Neural progenitor cell (in vitro differentiated cells): ENCODE measurements around the gene C6orf132. TPM values are rescaled to one million over a fixed set of nuclear protein-coding genes. Genes with fewer than 3 reads are reported as not detected.

ENCODE experiments used
- DNase-seq: peaks from one replicate; pipeline ENCODE4 v3.0.0-alpha.2; 2016; ENCODE audit warnings: low spot score
- H2AFZ ChIP-seq: fragments of 200-600 bp; sonication (generic); replicated peaks from 2 replicates; pipeline ENCODE4 v1.6.1; 2016; ENCODE audit warnings: antibody characterized with exemption
- H3F3A ChIP-seq: fragments of 200-600 bp; sonication (generic); 2 replicates; pipeline ENCODE4 v1.6.1; 2016; ENCODE audit warnings: antibody characterized with exemption, low read depth
- H3K27ac ChIP-seq: fragments of 200-600 bp; sonication (generic); 2 replicates; pipeline ENCODE4 v1.5.1; 2016; ENCODE audit warnings: mild to moderate bottlenecking
- H3K27me3 ChIP-seq: fragments of 200-600 bp; sonication (generic); 2 replicates; pipeline ENCODE4 v1.6.1; 2016; ENCODE audit warnings: mild to moderate bottlenecking, moderate library complexity
- H3K36me3 ChIP-seq: fragments of 200-600 bp; sonication (generic); 2 replicates; pipeline ENCODE4 v1.5.1; 2016
- H3K4me1 ChIP-seq: fragments of 200-600 bp; sonication (generic); 2 replicates; pipeline ENCODE4 v1.6.1; 2016; ENCODE audit warnings: mixed run types
- H3K4me2 ChIP-seq: fragments of 200-600 bp; sonication (generic); 2 replicates; pipeline ENCODE4 v1.6.1; 2016
- H3K4me3 ChIP-seq: fragments of 200-600 bp; sonication (generic); 2 replicates; pipeline ENCODE4 v1.5.1; 2016
- H3K79me2 ChIP-seq: fragments of 200-600 bp; sonication (generic); 2 replicates; pipeline ENCODE4 v1.6.1; 2016; ENCODE audit warnings: low read depth
- H3K9ac ChIP-seq: fragments of 200-600 bp; sonication (generic); 2 replicates; pipeline ENCODE4 v1.6.1; 2016
- H3K9me3 ChIP-seq: fragments of 200-600 bp; sonication (generic); 2 replicates; pipeline ENCODE4 v1.5.1; 2016; ENCODE audit warnings: low read depth
- H4K20me1 ChIP-seq: fragments of 200-600 bp; sonication (generic); 2 replicates; pipeline ENCODE4 v1.6.1; 2016; ENCODE audit warnings: low read depth
- H3K27ac Mint-ChIP-seq: 3 replicates; pipeline ENCODE4 v1.8.0; 2021; ENCODE audit warnings: mixed read lengths
- H3K27me3 Mint-ChIP-seq: 2 replicates; pipeline ENCODE4 v1.8.0; 2022; ENCODE audit warnings: low read depth, mild to moderate bottlenecking, inconsistent platforms, moderate library complexity, mixed read lengths; ENCODE audit not compliant: insufficient read depth
- H3K36me3 Mint-ChIP-seq: 3 replicates; pipeline ENCODE4 v1.8.0; 2021; ENCODE audit warnings: mixed read lengths
- H3K4me1 Mint-ChIP-seq: 3 replicates; pipeline ENCODE4 v1.8.0; 2021; ENCODE audit warnings: mixed read lengths
- H3K4me3 Mint-ChIP-seq: 3 replicates; pipeline ENCODE4 v1.8.0; 2021; ENCODE audit warnings: mild to moderate bottlenecking, moderate library complexity, mixed read lengths
- H3K9me3 Mint-ChIP-seq: 3 replicates; pipeline ENCODE4 v1.8.0; 2020; ENCODE audit warnings: mixed read lengths
- CTCF ChIP-seq: fragments of 200-600 bp; sonication (generic); IDR thresholded peaks from 2 replicates; pipeline ENCODE4 v1.5.1; 2017; ENCODE audit warnings: antibody characterized with exemption, mild to moderate bottlenecking
- EZH2 ChIP-seq: fragments of 200-600 bp; sonication (generic); IDR thresholded peaks from 2 replicates; pipeline ENCODE4 v1.6.1; 2017; ENCODE audit warnings: antibody characterized with exemption, mild to moderate bottlenecking, moderate library complexity
- EZH2phosphoT487 ChIP-seq: fragments of 200-600 bp; sonication (generic); IDR thresholded peaks from 2 replicates; pipeline ENCODE4 v1.6.1; 2017; ENCODE audit warnings: antibody characterized with exemption
- total RNA-seq: library from RNA; depleted of rRNA; stranded (reverse); fragments of >200 nt; gene quantifications from 2 replicates; pipeline ENCODE4 v1.2.3, GENCODE V29; 2015; ENCODE audit warnings: low replicate concordance

The C6orf132 gene, protein sequence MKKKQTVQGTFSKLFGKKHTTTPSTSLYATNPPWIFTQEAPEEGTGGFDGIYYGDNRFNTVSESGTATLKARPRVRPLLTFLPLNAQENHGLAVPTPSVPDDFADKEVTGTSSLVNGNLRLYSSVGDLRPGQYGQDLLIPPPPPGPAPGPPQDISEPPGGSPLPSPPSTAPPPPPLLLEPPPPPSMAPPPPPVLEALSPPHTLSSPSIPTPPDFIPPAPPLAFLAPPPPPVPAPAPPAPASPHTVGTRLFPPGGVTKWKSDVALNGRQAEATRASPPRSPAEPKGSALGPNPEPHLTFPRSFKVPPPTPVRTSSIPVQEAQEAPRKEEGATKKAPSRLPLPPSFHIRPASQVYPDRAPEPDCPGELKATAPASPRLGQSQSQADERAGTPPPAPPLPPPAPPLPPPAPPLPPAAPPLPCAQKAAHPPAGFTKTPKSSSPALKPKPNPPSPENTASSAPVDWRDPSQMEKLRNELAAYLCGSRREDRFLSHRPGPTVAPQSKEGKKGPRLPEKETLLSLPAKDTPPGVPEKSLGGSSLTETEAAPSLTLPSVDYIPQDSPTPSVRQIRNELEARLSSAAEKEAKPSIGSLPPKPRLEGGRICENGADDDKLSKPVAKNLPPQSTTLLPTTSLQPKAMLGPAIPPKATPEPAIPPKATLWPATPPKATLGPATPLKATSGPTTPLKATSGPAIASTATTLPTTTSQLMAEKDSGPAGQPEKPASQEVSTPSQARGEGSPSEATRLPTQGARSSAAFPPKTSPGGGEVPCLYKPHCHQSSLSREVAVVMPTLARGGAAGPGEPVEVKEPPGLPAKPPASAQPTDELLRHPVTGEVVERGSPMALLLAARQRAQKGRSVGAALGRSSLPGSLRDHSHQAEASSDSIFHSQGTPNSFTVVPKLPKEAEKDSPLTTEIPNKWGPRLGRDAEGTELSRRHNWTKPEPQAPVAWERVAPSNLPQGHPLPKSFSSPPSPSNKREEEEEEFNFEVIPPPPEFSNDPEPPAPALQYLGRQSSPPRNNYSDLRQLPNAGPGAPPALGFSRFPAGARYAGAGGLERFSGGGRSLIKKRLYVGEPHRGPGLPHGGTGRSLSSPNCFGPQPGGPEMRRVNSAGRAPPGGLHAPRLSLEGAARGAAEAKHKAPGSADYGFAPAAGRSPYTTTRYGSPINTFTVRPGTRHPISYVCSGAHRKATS
- total RNA-seq = 1.2 and 1.8 TPM in 2 replicates

DNA sequence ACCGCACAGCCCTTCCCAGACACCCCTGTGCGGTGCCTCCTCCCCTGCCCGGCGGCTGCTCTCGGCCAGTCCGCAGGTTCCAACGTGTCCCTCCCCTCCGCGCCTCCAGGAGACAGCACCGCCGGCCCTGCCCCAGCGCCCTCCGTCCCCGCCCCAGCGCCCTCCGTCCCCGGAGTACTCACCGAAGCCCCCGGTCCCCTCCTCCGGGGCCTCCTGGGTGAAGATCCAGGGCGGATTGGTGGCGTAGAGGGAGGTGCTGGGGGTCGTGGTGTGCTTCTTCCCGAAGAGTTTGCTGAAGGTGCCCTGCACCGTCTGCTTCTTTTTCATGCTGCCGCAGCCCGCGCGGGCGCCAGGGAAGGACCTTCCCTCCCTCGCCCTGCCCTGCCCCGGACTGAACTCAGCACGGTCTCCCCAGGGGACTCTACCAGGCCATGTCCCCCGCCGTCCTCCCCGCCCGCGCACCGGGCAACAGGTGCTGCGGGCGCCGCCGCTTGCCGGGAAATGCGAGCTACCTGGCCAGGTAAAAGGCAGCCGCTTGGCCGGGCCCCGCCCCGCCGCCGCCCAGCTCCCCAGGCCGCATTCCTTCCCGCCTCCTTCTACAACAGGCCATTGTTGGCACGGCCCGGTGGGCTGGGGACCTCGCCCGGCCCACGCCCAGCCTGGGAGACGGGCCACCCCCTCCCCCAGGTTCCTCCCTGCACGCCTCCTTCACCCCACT, at the start of gene C6orf132:
TSS of gene C6orf132 (minus strand) at position 503 of the 718 bp plus-strand sequence. CDS start at position 327, 176 bp downstream.
- peak within 1 kb of the TSS; percentile 83 for H3K4me3 Mint-ChIP-seq
- TF ChIP-seq CTCF (peak; percentile 16), EZH2 (peak; percentile 53), EZH2phosphoT487 (no peak)
- Histone ChIP-seq H3K4me1 (peaks cover 34% of the 10 kb centered on the region), H3F3A (peaks cover 47% of the 10 kb centered on the region), H3K27ac (no peak within 1 kb of the TSS), H3K79me2 (peaks cover 26% of the 10 kb centered on the region), H3K9ac (peak within 1 kb of the TSS; percentile 8), H4K20me1 (no peaks in the 10 kb centered on the region), H2AFZ (peak within 1 kb of the TSS; percentile 88), H3K27me3 (peaks cover 38% of the 10 kb centered on the region), H3K36me3 (no peaks in the 10 kb centered on the region), H3K4me2 (peak within 1 kb of the TSS; percentile 95), H3K9me3 (no peaks in the 10 kb centered on the region), H3K4me3 (peak within 1 kb of the TSS; percentile 79)
- peak; percentile 76 for DNase-seq
- H3K9me3 Mint-ChIP-seq = no peaks in the 10 kb centered on the region
- H3K4me1 Mint-ChIP-seq = peaks cover 39% of the 10 kb centered on the region
- peaks cover 18% of the 10 kb centered on the region for H3K27me3 Mint-ChIP-seq
- H3K36me3 Mint-ChIP-seq = no peaks in the 10 kb centered on the region
- H3K27ac Mint-ChIP-seq = no peak within 1 kb of the TSS

DNA sequence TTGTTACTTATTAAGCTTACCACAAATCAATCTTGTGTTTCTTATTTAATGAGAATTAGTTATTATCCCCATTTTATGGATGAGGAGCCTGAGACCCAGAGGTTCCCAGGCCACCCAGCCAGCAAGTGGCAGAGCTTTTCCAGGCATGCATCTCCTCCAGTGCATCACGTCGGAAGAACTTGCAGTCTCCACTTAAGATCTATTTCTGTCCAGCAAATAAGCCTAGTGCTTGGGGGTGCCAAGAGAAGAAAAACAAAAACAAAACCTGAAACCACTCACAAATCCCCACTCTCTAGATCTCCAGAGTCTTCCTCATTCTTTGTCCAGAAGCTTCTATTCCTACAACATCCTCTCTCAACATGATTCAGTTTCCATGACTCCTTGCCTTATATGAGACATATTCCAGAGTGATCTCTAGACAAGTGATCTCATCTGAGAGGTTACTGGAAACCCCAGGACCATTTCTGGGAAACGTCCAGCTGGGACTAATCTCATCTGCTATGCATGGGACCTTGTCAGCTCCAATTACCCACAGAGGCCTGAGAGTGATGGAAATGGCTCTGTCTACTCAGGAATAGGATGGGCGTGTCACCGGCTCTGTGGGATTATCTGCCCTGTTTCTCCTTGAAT, 48.2 kb upstream of the C6orf132 start:
- H3K4me3 ChIP-seq = no peak overlapping the region
- DNase-seq = no peak
- Mint-ChIP-seq H3K9me3 (no peaks in the 10 kb centered on the region), H3K4me1 (peaks cover 14% of the 10 kb centered on the region), H3K36me3 (no peaks in the 10 kb centered on the region), H3K27ac (peak overlapping the region; percentile 8), H3K4me3 (no peak overlapping the region), H3K27me3 (no peaks in the 10 kb centered on the region)
- H3K79me2 ChIP-seq = no peaks in the 10 kb centered on the region
- peaks cover 19% of the 10 kb centered on the region for H3K4me1 ChIP-seq
- TF ChIP-seq EZH2phosphoT487 (no peak), EZH2 (no peak), CTCF (no peak)
- H3K27me3 ChIP-seq = no peaks in the 10 kb centered on the region
- no peak overlapping the region for H2AFZ ChIP-seq
- H3F3A ChIP-seq = no peaks in the 10 kb centered on the region
- H3K9me3 ChIP-seq = no peaks in the 10 kb centered on the region
- H3K36me3 ChIP-seq = no peaks in the 10 kb centered on the region
- H4K20me1 ChIP-seq = no peaks in the 10 kb centered on the region
- H3K4me2 ChIP-seq = no peak overlapping the region
- H3K27ac ChIP-seq = no peak overlapping the region
- no peak overlapping the region for H3K9ac ChIP-seq

GRCh38 chr6:42188406-42188805, 46.0 kb upstream of the C6orf132 start:
- H3K9me3 ChIP-seq = no peaks in the 10 kb centered on the region
- H3K27ac ChIP-seq = no peak overlapping the region
- no peaks in the 10 kb centered on the region for H3K79me2 ChIP-seq
- H3K4me1 ChIP-seq = peaks cover 11% of the 10 kb centered on the region
- no peaks in the 10 kb centered on the region for H3K36me3 ChIP-seq
- H3K4me2 ChIP-seq = no peak overlapping the region
- H3K27ac Mint-ChIP-seq = no peak overlapping the region
- H3K36me3 Mint-ChIP-seq = no peaks in the 10 kb centered on the region
- DNase-seq = no peak
- H3K27me3 Mint-ChIP-seq = no peaks in the 10 kb centered on the region
- no peak overlapping the region for H3K4me3 Mint-ChIP-seq
- H3F3A ChIP-seq = no peaks in the 10 kb centered on the region
- no peak overlapping the region for H3K4me3 ChIP-seq
- H3K9me3 Mint-ChIP-seq = no peaks in the 10 kb centered on the region
- H4K20me1 ChIP-seq = no peaks in the 10 kb centered on the region
- H3K27me3 ChIP-seq = no peaks in the 10 kb centered on the region
- H3K4me1 Mint-ChIP-seq = peaks cover 17% of the 10 kb centered on the region
- H2AFZ ChIP-seq = no peak overlapping the region
- H3K9ac ChIP-seq = no peak overlapping the region
- TF ChIP-seq CTCF = no peak
- no peak for TF ChIP-seq EZH2phosphoT487
- TF ChIP-seq EZH2 = no peak
